Tibial nerve (tissue), 3 donors: ENCODE data around the gene FOXRED1.

Experiments used
- CTCF ChIP-seq, 5 experiments: fragments of 200-600 bp in 3 of 5; fragments of 450-650 bp in 2 of 5; sonication (generic) in 3 of 5; IDR thresholded peaks; one replicate each; pipeline ENCODE4 v1.5.1; 2016 to 2019; ENCODE audit warnings: antibody characterized with exemption in 5 of 5, mild to moderate bottlenecking in 3 of 5, moderate library complexity in 2 of 5
- POLR2A ChIP-seq, 2 donors: fragments of 450-650 bp; IDR thresholded peaks; one replicate each; pipeline ENCODE4 v1.6.1; 2017; ENCODE audit warnings: antibody characterized with exemption in 2 of 2, mild to moderate bottlenecking in 2 of 2, moderate library complexity in 2 of 2

GRCh38 chr11:126310992-126311310, 42.0 kb downstream of the FOXRED1 start:
- TF ChIP-seq POLR2A (IDR thresholded peaks at IDR 0.05) (no peak), CTCF (IDR thresholded peaks at IDR 0.05) (no peak)
